GM06990 (cell line): ENCODE data around the gene GNG7.
A peak's percentile ranks its signal among the peaks of the same experiment; 100 is the strongest.

Experiments used
- DNase-seq: peaks from one replicate; pipeline ENCODE4 v3.0.0-alpha.2; 2011; ENCODE audit not compliant: insufficient read length; ENCODE audit errors: extremely low read depth
- H3K27me3 ChIP-seq: replicated peaks from 2 replicates; pipeline ENCODE4 v1.6.0; 2011; ENCODE audit warnings: low read length; ENCODE audit not compliant: control insufficient read depth, insufficient read depth
- H3K36me3 ChIP-seq: 2 replicates; pipeline ENCODE4 v1.5.1; 2011; ENCODE audit warnings: low read length; ENCODE audit not compliant: control insufficient read depth, insufficient read depth
- H3K4me3 ChIP-seq: replicated peaks from 2 replicates; pipeline ENCODE4 v1.5.1; 2011; ENCODE audit warnings: low read depth, mild to moderate bottlenecking, control low read depth, low read length
- TF ChIP-seq, protein P1 (sequence below): IDR thresholded peaks from 2 replicates; pipeline ENCODE4 v1.5.1; 2011; ENCODE audit warnings: low read length, control low read depth, mild to moderate bottlenecking, inconsistent platforms; ENCODE audit not compliant: insufficient read depth, poor library complexity, severe bottlenecking

Gene GNG7

DNA sequence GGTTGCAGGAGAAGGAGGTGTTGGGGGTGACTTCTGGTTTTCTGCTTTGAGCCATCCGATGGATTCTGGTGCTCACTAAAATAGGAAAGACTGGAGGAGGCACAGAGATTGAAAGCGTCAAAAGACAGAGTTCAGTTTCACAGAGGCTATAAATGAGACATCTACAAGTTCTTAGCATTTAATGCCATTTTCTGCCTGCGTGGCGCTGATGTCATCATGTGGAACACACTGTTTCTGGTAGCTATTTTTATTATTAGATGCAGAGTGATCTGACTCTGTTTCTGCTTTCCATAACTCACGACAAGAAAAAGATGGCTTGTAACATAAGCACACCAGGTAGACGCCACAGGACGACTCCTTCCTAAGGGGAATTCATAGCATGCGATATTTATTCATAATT is 40.6 kb upstream of the GNG7 start:
- TF ChIP-seq, protein P1, sequence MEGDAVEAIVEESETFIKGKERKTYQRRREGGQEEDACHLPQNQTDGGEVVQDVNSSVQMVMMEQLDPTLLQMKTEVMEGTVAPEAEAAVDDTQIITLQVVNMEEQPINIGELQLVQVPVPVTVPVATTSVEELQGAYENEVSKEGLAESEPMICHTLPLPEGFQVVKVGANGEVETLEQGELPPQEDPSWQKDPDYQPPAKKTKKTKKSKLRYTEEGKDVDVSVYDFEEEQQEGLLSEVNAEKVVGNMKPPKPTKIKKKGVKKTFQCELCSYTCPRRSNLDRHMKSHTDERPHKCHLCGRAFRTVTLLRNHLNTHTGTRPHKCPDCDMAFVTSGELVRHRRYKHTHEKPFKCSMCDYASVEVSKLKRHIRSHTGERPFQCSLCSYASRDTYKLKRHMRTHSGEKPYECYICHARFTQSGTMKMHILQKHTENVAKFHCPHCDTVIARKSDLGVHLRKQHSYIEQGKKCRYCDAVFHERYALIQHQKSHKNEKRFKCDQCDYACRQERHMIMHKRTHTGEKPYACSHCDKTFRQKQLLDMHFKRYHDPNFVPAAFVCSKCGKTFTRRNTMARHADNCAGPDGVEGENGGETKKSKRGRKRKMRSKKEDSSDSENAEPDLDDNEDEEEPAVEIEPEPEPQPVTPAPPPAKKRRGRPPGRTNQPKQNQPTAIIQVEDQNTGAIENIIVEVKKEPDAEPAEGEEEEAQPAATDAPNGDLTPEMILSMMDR, result no peak
- no peaks in the 10 kb centered on the region for H3K27me3 ChIP-seq
- no peak for DNase-seq
- H3K36me3 ChIP-seq, result no peaks in the 10 kb centered on the region; the same call in 1 of the 2 replicates
- H3K4me3 ChIP-seq, result no peak overlapping the region

DNA sequence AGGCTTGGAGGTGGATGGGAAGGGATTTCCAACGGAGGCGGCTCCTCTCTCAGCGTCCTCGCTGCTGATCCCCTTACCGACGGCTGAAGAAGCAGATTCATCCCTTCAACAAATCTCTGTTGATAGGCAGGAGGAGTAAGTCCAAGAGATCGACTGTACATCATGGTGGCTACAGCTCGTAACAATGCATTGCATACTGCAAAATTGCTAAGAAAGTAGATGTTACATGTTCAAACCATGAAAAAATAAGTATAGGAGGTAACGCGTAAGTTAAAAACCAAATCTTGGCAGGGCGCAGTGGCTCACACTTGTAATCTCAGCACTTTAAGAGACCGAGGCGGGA is 37.8 kb upstream of the GNG7 start:
- no peak overlapping the region for H3K4me3 ChIP-seq
- DNase-seq, result no peak
- no peaks in the 10 kb centered on the region for H3K27me3 ChIP-seq
- peaks cover 18% of the 10 kb centered on the region for H3K36me3 ChIP-seq
- TF ChIP-seq, protein P1, result no peak

DNA sequence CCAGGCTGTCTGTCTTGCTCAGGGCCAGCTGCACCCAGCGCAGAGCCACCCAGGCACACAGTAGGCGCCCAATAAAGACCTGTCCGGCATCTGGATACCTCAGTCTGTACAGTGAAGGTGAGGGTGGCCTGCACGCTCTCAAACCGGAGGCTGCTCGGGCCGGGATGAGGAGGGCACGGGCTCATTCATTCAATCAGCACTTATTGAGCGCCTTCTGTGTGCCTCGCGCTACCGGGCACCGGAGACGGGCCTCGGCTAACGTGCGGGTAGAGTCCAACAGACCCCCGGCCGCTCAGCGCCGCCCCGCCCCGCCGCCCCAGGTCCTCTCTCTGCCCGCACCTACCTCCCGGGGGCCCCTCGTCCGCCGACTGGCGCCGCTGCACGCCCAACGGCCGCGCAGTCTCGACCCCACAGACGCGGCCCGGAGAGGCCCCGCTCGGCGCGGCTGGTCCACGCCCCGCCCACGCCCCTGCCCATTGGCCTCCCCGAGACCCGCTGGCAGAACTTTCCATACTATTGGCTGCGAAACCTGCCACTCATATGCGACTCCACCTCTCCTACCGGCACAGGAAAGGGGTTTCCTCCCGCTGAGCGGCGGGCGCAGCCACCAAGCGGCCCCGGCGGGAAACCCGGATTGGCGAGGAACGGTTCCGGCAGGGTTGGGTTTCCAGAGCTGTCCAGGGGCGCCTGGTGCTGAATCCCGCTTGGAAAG is 37.3 kb upstream of the GNG7 start, which contains the start of gene SLC39A3:
SLC39A3 (minus strand) TSS at position 416 of the 712 bp plus-strand sequence. CDS start 2,760 bp downstream, outside the sequence.
- peak; percentile 92 for DNase-seq
- Histone ChIP-seq H3K4me3 (peak within 1 kb of the TSS; percentile 96), H3K36me3 (peaks cover 23% of the 10 kb centered on the region), H3K27me3 (no peaks in the 10 kb centered on the region)
- TF ChIP-seq, protein P1, result no peak

DNA sequence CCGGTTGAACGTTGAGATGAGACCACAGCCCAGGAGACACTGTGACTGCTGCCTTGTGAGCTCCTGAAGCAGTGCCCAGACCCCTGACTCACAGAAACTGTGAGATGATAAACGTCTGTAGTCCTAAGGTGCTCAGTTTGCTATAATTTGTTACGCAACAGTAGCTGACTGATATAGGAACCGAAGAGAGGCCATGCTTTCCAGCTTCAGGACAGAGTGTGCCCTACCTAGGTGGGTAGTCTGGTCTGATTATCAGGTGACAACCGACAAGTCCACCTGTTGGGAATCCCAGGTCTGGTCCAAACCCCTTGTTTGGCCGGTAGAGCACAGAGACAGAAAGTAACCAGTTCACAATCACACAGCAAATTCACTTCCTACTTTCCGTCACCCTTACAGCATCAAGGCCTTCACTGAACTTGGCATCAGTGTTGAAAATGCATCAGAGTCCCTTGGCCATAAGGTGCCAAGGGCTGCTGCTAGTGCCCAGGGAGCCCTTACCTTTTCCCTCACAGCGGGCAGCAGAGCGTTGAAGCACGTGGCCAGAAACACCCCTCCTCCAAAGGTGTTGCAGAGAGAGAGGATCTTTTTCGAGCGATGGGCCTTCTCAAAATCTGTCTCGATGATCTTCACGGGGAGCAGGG is 34.2 kb upstream of the GNG7 start:
- DNase-seq, result no peak
- TF ChIP-seq, protein P1, result no peak
- Histone ChIP-seq H3K27me3 (no peaks in the 10 kb centered on the region), H3K36me3 (peaks cover 30% of the 10 kb centered on the region), H3K4me3 (no peak overlapping the region)

DNA sequence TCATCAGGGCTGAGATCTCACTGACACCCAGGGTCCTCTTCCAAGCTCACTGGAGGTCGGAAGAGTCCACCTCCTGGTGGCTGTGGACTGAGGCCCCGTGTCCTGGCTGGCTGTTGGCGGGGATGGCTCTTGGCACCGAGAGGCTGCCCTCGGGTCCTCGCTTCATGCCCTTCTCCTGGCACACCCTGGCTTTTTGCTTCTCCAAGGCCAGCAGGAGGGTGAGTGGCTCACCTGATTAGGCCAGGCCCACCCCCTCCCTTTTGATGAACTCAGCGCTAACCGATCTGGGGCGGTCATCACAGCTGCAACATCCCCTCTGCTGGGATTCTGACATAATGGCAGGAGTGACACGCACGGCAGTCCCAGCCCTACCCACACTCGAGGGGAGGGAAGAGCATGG is 32.9 kb upstream of the GNG7 start:
- Histone ChIP-seq H3K36me3 (peaks cover 30% of the 10 kb centered on the region), H3K27me3 (no peaks in the 10 kb centered on the region), H3K4me3 (no peak overlapping the region)
- TF ChIP-seq, protein P1, result no peak
- no peak for DNase-seq
